HepG2 (cell line): ENCODE data around the gene PCBP4. TPM values are rescaled to one million over a fixed set of nuclear protein-coding genes. Genes with fewer than 3 reads are reported as not detected.

Source experiments
- AHR ChIP-seq: IDR thresholded peaks from 2 replicates; pipeline ENCODE4 v1.6.1; 2018; ENCODE audit warnings: missing genetic modification reagents, missing compliant biosample characterization
- CEBPB ChIP-seq: IDR thresholded peaks from 2 replicates; pipeline ENCODE4 v1.6.1; 2011; ENCODE audit warnings: low read depth, low read length, improper control_type of control experiment, borderline replicate concordance
- EED ChIP-seq: sonication (generic); formaldehyde crosslinking; IDR thresholded peaks from 2 replicates; pipeline ENCODE4 v1.5.0; 2020; ENCODE audit warnings: mild to moderate bottlenecking, missing genetic modification reagents
- EZH2 ChIP-seq: conservative IDR thresholded peaks from 2 replicates; pipeline ENCODE4 v1.6.1; 2012; ENCODE audit warnings: mild to moderate bottlenecking, low read depth, low read length, moderate library complexity
- HMG20A ChIP-seq: IDR thresholded peaks from 2 replicates; pipeline ENCODE4 v1.6.1; 2016; ENCODE audit warnings: borderline replicate concordance
- HNRNPUL1 ChIP-seq: fragments of 200-400 bp; formaldehyde crosslinking; IDR thresholded peaks from 2 replicates; pipeline ENCODE4 v1.6.1; 2017; ENCODE audit warnings: low read depth, mild to moderate bottlenecking, low read length, moderate library complexity
- KLF11 ChIP-seq: IDR thresholded peaks from 2 replicates; pipeline ENCODE4 v1.6.1; 2016; ENCODE audit warnings: missing compliant biosample characterization
- NR2F2 ChIP-seq: IDR thresholded peaks from 2 replicates; pipeline ENCODE4 v1.6.1; 2012; ENCODE audit warnings: low read depth, inconsistent platforms, borderline replicate concordance
- PAWR ChIP-seq: sonication (generic); formaldehyde crosslinking; IDR thresholded peaks from 2 replicates; pipeline ENCODE4 v1.4.0; 2020; ENCODE audit warnings: missing genetic modification reagents, mild to moderate bottlenecking, borderline replicate concordance
- RBM39 ChIP-seq: fragments of 200-400 bp; formaldehyde crosslinking; IDR thresholded peaks from one replicate; pipeline ENCODE4 v1.6.1; 2018; ENCODE audit warnings: antibody characterized with exemption, mild to moderate bottlenecking, low read depth, low read length; ENCODE audit not compliant: poor library complexity, severe bottlenecking
- TOPORS ChIP-seq: sonication (generic); formaldehyde crosslinking; IDR thresholded peaks from 2 replicates; pipeline ENCODE4 v1.8.0; 2023; ENCODE audit warnings: mild to moderate bottlenecking, missing genetic modification reagents
- ZNF20 ChIP-seq: sonication (generic); formaldehyde crosslinking; IDR thresholded peaks from 2 replicates; pipeline ENCODE4 v1.4.0; 2020; ENCODE audit warnings: mild to moderate bottlenecking, moderate library complexity, missing genetic modification reagents
- ZNF256 ChIP-seq: sonication (generic); formaldehyde crosslinking; conservative IDR thresholded peaks from 2 replicates; pipeline ENCODE4 v1.4.0; 2020; ENCODE audit warnings: missing genetic modification reagents
- ZNF3 ChIP-seq: IDR thresholded peaks from 2 replicates; pipeline ENCODE4 v1.7.0; 2017; ENCODE audit warnings: inconsistent platforms
- ZNF383 ChIP-seq: sonication (generic); formaldehyde crosslinking; IDR thresholded peaks from 2 replicates; pipeline ENCODE4 v1.4.0; 2020; ENCODE audit warnings: missing genetic modification reagents, mild to moderate bottlenecking, borderline replicate concordance
- ZNF652 ChIP-seq: IDR thresholded peaks from 2 replicates; pipeline ENCODE4 v1.6.1; 2016; ENCODE audit warnings: low read depth, borderline replicate concordance
- ZSCAN12 ChIP-seq: sonication (generic); formaldehyde crosslinking; IDR thresholded peaks from 2 replicates; pipeline ENCODE4 v1.9.0; 2021; ENCODE audit warnings: mild to moderate bottlenecking, missing genetic modification reagents
- ZSCAN31 ChIP-seq: sonication (generic); formaldehyde crosslinking; IDR thresholded peaks from 2 replicates; pipeline ENCODE4 v1.5.0; 2020; ENCODE audit warnings: low read depth, mild to moderate bottlenecking, missing genetic modification reagents
- ZZZ3 ChIP-seq: sonication (generic); formaldehyde crosslinking; IDR thresholded peaks from 2 replicates; pipeline ENCODE4 v1.4.0; 2020; ENCODE audit warnings: missing genetic modification reagents, mild to moderate bottlenecking, borderline replicate concordance
- polyA plus RNA-seq, 8 experiments: library from polyadenylated mRNA; depleted of rRNA in 3 of 8; stranded (reverse) in 7 of 8; unstranded in 1 of 8; fragments of >200 nt; fragmentation: Illumina TruSeq in 4 of 8; extraction: Trizol in 4 of 8; gene quantifications; 2 replicates each; pipeline versions ENCODE4 v1.2.1 to v1.2.3, GENCODE V29; 2011 to 2016; ENCODE audit warnings: low read depth in 4 of 8, missing spikeins in 1 of 8, mixed read lengths in 1 of 8; ENCODE audit not compliant: insufficient read depth in 1 of 8
- total RNA-seq, 5 experiments: library from RNA; depleted of rRNA; stranded (reverse); fragments of >200 nt; fragmentation: Illumina TruSeq; extraction: Trizol; gene quantifications; 2 replicates each; pipeline ENCODE4 v1.2.3, GENCODE V29; 2016; ENCODE audit warnings: low read depth in 1 of 5
- TF ChIP-seq, protein P1 (sequence below): sonication (generic); formaldehyde crosslinking; IDR thresholded peaks from 2 replicates; pipeline ENCODE4 v1.9.0; 2021; ENCODE audit warnings: missing genetic modification reagents, borderline replicate concordance
- TF ChIP-seq, protein P2 (sequence below): sonication (generic); formaldehyde crosslinking; IDR thresholded peaks from 2 replicates; pipeline ENCODE4 v1.4.0; 2020; ENCODE audit warnings: mild to moderate bottlenecking, missing genetic modification reagents

Gene PCBP4
- total and polyA plus RNA-seq, 2 of the 13 experiments (the other 11 are each of a cell fraction or from before 2014, with no cell fraction given): 36.8 to 51.3 TPM

DNA sequence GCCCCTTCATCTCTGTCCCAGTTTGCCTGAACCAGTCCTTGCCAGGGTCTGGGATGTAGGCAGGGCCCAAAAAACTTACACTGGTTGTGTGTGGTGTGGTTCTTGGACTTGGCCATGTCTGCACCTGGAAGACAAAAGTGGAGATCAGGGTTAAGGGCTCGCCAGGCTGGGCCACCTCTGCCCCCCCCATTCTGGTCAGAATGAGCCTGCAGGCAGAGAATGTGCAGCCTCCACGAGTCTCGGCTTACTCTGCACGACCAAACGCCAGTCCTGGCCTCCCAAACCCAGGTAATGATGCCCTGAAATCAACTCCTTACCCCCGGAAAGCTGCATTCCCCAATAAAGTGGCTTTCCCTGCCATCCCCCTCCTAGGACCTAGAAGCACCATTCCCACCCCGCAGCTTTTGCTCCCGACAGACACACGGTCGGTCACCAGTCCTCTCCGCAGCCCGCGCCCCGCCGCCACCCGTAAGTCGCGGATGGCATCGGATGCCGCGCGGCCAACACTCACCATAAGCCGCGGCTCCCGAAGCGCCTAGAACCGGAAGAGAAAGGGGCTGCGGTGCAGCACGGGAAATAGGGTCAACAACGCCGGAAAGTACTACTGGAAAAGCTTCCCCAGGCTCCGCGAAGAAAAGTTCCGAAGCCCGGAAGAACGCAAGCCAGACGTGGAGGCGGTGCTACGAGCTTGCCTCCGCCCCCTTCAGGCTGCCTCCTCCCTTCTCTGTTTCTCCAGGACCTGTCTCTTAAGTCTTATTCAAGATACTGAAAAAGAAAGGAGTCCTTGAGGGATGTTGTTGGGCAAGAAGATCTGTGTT, 28.3 kb upstream of the PCBP4 start, which contains the start of gene RPL29 (continued):
- TF ChIP-seq ZNF383 (CRISPR knock-in tag) (peak; percentile 93; the same call in 1 of the 2 replicates), NR2F2 (peak; percentile 60; the same call in 1 of the 2 replicates), ZSCAN12 (CRISPR knock-in tag) (peak; percentile 33; the same call in 1 of the 2 replicates), TOPORS (peak; percentile 70; the same call in 1 of the 2 replicates), HMG20A (CRISPR knock-in tag) (peak; percentile 32; the same call in 1 of the 2 replicates), AHR (peak; percentile 98; the same call in 1 of the 2 replicates), KLF11 (CRISPR knock-in tag) (peak; percentile 85; the same call in 1 of the 2 replicates), ZNF20 (no peak), EZH2 (no peak), ZZZ3 (peak; percentile 100; the same call in 1 of the 2 replicates), ZSCAN31 (CRISPR knock-in tag) (0 out of 2 replicates have a peak, but pooled peaks have one; percentile 53), RBM39 (peak; percentile 75), HNRNPUL1 (no peak), ZNF3 (CRISPR knock-in tag) (peak; percentile 62; the same call in 1 of the 2 replicates), ZNF652 (CRISPR knock-in tag) (no peak), PAWR (CRISPR knock-in tag) (no peak), CEBPB (no peak), EED (CRISPR knock-in tag) (peak; percentile 45; the same call in 1 of the 2 replicates), ZNF256 (peak; percentile 81; the same call in 1 of the 2 replicates)
- TF ChIP-seq, protein P1, sequence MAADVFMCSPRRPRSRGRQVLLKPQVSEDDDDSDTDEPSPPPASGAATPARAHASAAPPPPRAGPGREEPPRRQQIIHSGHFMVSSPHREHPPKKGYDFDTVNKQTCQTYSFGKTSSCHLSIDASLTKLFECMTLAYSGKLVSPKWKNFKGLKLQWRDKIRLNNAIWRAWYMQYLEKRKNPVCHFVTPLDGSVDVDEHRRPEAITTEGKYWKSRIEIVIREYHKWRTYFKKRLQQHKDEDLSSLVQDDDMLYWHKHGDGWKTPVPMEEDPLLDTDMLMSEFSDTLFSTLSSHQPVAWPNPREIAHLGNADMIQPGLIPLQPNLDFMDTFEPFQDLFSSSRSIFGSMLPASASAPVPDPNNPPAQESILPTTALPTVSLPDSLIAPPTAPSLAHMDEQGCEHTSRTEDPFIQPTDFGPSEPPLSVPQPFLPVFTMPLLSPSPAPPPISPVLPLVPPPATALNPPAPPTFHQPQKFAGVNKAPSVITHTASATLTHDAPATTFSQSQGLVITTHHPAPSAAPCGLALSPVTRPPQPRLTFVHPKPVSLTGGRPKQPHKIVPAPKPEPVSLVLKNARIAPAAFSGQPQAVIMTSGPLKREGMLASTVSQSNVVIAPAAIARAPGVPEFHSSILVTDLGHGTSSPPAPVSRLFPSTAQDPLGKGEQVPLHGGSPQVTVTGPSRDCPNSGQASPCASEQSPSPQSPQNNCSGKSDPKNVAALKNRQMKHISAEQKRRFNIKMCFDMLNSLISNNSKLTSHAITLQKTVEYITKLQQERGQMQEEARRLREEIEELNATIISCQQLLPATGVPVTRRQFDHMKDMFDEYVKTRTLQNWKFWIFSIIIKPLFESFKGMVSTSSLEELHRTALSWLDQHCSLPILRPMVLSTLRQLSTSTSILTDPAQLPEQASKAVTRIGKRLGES (CRISPR knock-in tag): peak; percentile 61; the same call in 1 of the 2 replicates
- TF ChIP-seq, protein P2, sequence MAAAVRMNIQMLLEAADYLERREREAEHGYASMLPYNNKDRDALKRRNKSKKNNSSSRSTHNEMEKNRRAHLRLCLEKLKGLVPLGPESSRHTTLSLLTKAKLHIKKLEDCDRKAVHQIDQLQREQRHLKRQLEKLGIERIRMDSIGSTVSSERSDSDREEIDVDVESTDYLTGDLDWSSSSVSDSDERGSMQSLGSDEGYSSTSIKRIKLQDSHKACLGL (CRISPR knock-in tag): peak; percentile 11; the same call in 1 of the 2 replicates
